HepG2 (cell line): ENCODE data around the gene ITGB6. TPM values are rescaled to one million over a fixed set of nuclear protein-coding genes. Genes with fewer than 3 reads are reported as not detected.
A peak's percentile ranks its signal among the peaks of the same experiment; 100 is the strongest.

Experiments used
- ARID2 ChIP-seq: sonication (generic); formaldehyde crosslinking; IDR thresholded peaks from 2 replicates; pipeline ENCODE4 v1.8.1; 2022; ENCODE audit warnings: mild to moderate bottlenecking, missing genetic modification reagents, borderline replicate concordance
- BCL6 ChIP-seq: IDR thresholded peaks from 2 replicates; pipeline ENCODE4 v1.6.1; 2016; ENCODE audit warnings: missing genetic modification reagents, missing compliant biosample characterization
- CHCHD3 ChIP-seq: sonication (generic); formaldehyde crosslinking; IDR thresholded peaks from 2 replicates; pipeline ENCODE4 v1.8.0; 2022; ENCODE audit warnings: mild to moderate bottlenecking, missing genetic modification reagents, moderate library complexity
- JDP2 ChIP-seq: sonication (generic); formaldehyde crosslinking; IDR thresholded peaks from 2 replicates; pipeline ENCODE4 v1.8.1; 2022; ENCODE audit warnings: missing genetic modification reagents, borderline replicate concordance
- KMT2B ChIP-seq: IDR thresholded peaks from 2 replicates; pipeline ENCODE4 v1.6.1; 2016; ENCODE audit warnings: missing genetic modification reagents, missing compliant biosample characterization
- MIER2 ChIP-seq: IDR thresholded peaks from 2 replicates; pipeline ENCODE4 v1.6.1; 2016; ENCODE audit warnings: missing biosample characterization, missing genetic modification reagents
- POLR2AphosphoS2 ChIP-seq: IDR thresholded peaks from 2 replicates; pipeline ENCODE4 v1.6.1; 2011; ENCODE audit warnings: low read depth, low read length, improper control_type of control experiment
- RORA ChIP-seq: sonication (generic); formaldehyde crosslinking; IDR thresholded peaks from 2 replicates; pipeline ENCODE4 v1.5.0; 2020; ENCODE audit warnings: mild to moderate bottlenecking, missing genetic modification reagents, moderate library complexity
- SOX5 ChIP-seq: IDR thresholded peaks from 2 replicates; pipeline ENCODE4 v1.6.1; 2016; ENCODE audit warnings: borderline replicate concordance
- SOX6 ChIP-seq, 2 experiments: fragments of 450-650 bp in 1 of 2; sonication (generic) in 1 of 2; formaldehyde crosslinking in 1 of 2; IDR thresholded peaks; 2 replicates each; pipeline versions ENCODE4 v1.4.0 to v1.6.1; 2017 to 2020; ENCODE audit warnings: antibody characterized with exemption in 1 of 2, mild to moderate bottlenecking in 1 of 2, missing genetic modification reagents in 1 of 2
- U2AF2 ChIP-seq: fragments of 200-400 bp; formaldehyde crosslinking; IDR thresholded peaks from 2 replicates; pipeline ENCODE4 v1.6.1; 2017; ENCODE audit warnings: low read depth, mild to moderate bottlenecking, low read length
- XRCC5 ChIP-seq: fragments of 200-400 bp; formaldehyde crosslinking; optimal IDR thresholded peaks from 2 replicates; pipeline ENCODE3; 2017; ENCODE audit warnings: mild to moderate bottlenecking, low read length
- YEATS2 ChIP-seq: sonication (generic); formaldehyde crosslinking; IDR thresholded peaks from 2 replicates; pipeline ENCODE4 v1.4.0; 2020; ENCODE audit warnings: missing genetic modification reagents, borderline replicate concordance
- ZBTB7A ChIP-seq: sonication (generic); formaldehyde crosslinking; IDR thresholded peaks from 2 replicates; pipeline ENCODE4 v1.8.0; 2022; ENCODE audit warnings: mild to moderate bottlenecking, missing genetic modification reagents
- ZFX ChIP-seq: sonication (generic); formaldehyde crosslinking; IDR thresholded peaks from 2 replicates; pipeline ENCODE4 v1.4.0; 2020; ENCODE audit warnings: mild to moderate bottlenecking, low read depth, missing genetic modification reagents, moderate library complexity
- ZIK1 ChIP-seq: sonication (generic); formaldehyde crosslinking; IDR thresholded peaks from 2 replicates; pipeline ENCODE4 v1.5.0; 2020; ENCODE audit warnings: mild to moderate bottlenecking, low read depth, missing genetic modification reagents, borderline replicate concordance
- ZNF136 ChIP-seq: sonication (generic); formaldehyde crosslinking; IDR thresholded peaks from 2 replicates; pipeline ENCODE4 v1.8.1; 2022; ENCODE audit warnings: low read depth, mild to moderate bottlenecking, moderate library complexity, missing genetic modification reagents
- ZNF292 ChIP-seq: sonication (generic); formaldehyde crosslinking; IDR thresholded peaks from 2 replicates; pipeline ENCODE4 v1.8.1; 2022; ENCODE audit warnings: mild to moderate bottlenecking, low read depth, missing genetic modification reagents, borderline replicate concordance
- ZNF331 ChIP-seq: sonication (generic); formaldehyde crosslinking; IDR thresholded peaks from 2 replicates; pipeline ENCODE4 v1.4.0; 2020; ENCODE audit warnings: missing genetic modification reagents
- ZNF776 ChIP-seq: sonication (generic); formaldehyde crosslinking; IDR thresholded peaks from 2 replicates; pipeline ENCODE4 v1.4.0; 2020; ENCODE audit warnings: mild to moderate bottlenecking, missing genetic modification reagents
- ZSCAN12 ChIP-seq: sonication (generic); formaldehyde crosslinking; IDR thresholded peaks from 2 replicates; pipeline ENCODE4 v1.9.0; 2021; ENCODE audit warnings: mild to moderate bottlenecking, missing genetic modification reagents
- polyA plus RNA-seq, 8 experiments: library from polyadenylated mRNA; depleted of rRNA in 3 of 8; stranded (reverse) in 7 of 8; unstranded in 1 of 8; fragments of >200 nt; fragmentation: Illumina TruSeq in 4 of 8; extraction: Trizol in 4 of 8; gene quantifications; 2 replicates each; pipeline versions ENCODE4 v1.2.1 to v1.2.3, GENCODE V29; 2011 to 2016; ENCODE audit warnings: low read depth in 4 of 8, missing spikeins in 1 of 8, mixed read lengths in 1 of 8; ENCODE audit not compliant: insufficient read depth in 1 of 8
- total RNA-seq, 5 experiments: library from RNA; depleted of rRNA; stranded (reverse); fragments of >200 nt; fragmentation: Illumina TruSeq; extraction: Trizol; gene quantifications; 2 replicates each; pipeline ENCODE4 v1.2.3, GENCODE V29; 2016; ENCODE audit warnings: low read depth in 1 of 5
- TF ChIP-seq, protein P1 (sequence below): sonication (generic); formaldehyde crosslinking; IDR thresholded peaks from 2 replicates; pipeline ENCODE4 v1.4.0; 2020; ENCODE audit warnings: missing genetic modification reagents, borderline replicate concordance
- TF ChIP-seq, protein P2 (sequence below): IDR thresholded peaks from 2 replicates; pipeline ENCODE4 v1.4.0; 2020; ENCODE audit warnings: mild to moderate bottlenecking, missing genetic modification reagents

The ITGB6 gene
- total and polyA plus RNA-seq, 2 of the 13 experiments (the other 11 are each of a cell fraction or from before 2014, with no cell fraction given) = not detected

DNA sequence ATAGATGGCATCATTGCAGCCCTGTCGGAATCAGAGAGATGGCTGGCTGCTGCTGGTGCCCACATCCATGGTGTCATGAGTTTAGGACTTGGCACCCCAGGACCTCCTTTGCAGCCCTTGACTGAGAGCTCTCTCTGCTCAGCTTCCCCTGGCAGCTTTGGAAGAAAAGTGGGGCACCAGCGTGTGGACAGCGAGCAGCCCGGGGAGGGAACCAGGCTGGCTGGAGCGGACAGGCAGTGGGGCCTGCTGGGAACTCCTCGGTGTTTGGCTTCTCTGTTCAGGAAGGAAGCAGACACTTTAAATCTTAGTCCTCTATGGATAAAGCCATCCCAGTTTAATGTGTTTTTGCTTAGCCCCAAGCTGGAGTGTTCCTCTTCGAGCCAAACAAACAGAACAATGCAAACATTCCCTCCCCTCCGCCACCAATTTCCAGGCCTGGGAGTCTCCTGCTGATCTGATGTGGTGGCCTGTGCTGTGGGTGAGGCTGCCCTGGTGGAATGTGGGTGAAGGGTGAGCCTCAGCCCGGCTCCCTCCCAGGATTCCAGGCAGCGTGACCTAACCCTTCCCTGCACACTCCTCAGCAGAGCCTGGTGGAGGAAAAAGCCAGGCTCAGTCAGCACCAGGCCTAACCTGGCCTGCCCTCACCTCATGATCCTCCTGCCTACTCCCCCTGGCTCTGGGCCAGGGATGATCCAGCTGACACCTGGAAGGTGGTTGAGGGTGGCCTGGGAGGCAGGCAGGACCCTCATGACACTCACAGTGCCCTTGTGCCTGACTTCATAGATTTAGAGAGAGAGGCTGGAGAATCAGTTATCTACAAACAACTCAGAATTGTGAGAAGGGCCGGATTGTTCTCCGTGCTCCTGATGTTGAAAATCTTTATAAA lies 21.6 kb upstream of the ITGB6 start (continued):
- TF ChIP-seq JDP2 (CRISPR knock-in tag) (no peak), KMT2B (CRISPR knock-in tag) (0 out of 2 replicates have a peak, but pooled peaks have one; percentile 30), ARID2 (CRISPR knock-in tag) (peak; percentile 74; the same call in 1 of the 2 replicates), RORA (no peak), YEATS2 (CRISPR knock-in tag) (0 out of 2 replicates have a peak, but pooled peaks have one; percentile 49), POLR2AphosphoS2 (no peak), XRCC5 (peak; percentile 72), CHCHD3 (CRISPR knock-in tag) (0 out of 2 replicates have a peak, but pooled peaks have one; percentile 13), MIER2 (CRISPR knock-in tag) (0 out of 2 replicates have a peak, but pooled peaks have one; percentile 16), SOX5 (CRISPR knock-in tag) (peak; percentile 30; the same call in 1 of the 2 replicates), ZFX (peak; percentile 65), BCL6 (peak; percentile 49), ZNF331 (peak; percentile 56), ZIK1 (CRISPR knock-in tag) (no peak), ZNF136 (no peak), ZSCAN12 (CRISPR knock-in tag) (no peak), U2AF2 (no peak), ZBTB7A (CRISPR knock-in tag) (no peak), SOX6 (IDR thresholded peaks at IDR 0.05) (no peak), SOX6 (CRISPR knock-in tag; IDR thresholded peaks at IDR 0.05) (peak; percentile 60), ZNF776 (CRISPR knock-in tag) (no peak), ZNF292 (CRISPR knock-in tag) (peak; percentile 74; the same call in 1 of the 2 replicates)
- TF ChIP-seq, protein P1, sequence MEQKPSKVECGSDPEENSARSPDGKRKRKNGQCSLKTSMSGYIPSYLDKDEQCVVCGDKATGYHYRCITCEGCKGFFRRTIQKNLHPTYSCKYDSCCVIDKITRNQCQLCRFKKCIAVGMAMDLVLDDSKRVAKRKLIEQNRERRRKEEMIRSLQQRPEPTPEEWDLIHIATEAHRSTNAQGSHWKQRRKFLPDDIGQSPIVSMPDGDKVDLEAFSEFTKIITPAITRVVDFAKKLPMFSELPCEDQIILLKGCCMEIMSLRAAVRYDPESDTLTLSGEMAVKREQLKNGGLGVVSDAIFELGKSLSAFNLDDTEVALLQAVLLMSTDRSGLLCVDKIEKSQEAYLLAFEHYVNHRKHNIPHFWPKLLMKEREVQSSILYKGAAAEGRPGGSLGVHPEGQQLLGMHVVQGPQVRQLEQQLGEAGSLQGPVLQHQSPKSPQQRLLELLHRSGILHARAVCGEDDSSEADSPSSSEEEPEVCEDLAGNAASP (CRISPR knock-in tag) = peak; percentile 35; the same call in 1 of the 2 replicates
- TF ChIP-seq, protein P2, sequence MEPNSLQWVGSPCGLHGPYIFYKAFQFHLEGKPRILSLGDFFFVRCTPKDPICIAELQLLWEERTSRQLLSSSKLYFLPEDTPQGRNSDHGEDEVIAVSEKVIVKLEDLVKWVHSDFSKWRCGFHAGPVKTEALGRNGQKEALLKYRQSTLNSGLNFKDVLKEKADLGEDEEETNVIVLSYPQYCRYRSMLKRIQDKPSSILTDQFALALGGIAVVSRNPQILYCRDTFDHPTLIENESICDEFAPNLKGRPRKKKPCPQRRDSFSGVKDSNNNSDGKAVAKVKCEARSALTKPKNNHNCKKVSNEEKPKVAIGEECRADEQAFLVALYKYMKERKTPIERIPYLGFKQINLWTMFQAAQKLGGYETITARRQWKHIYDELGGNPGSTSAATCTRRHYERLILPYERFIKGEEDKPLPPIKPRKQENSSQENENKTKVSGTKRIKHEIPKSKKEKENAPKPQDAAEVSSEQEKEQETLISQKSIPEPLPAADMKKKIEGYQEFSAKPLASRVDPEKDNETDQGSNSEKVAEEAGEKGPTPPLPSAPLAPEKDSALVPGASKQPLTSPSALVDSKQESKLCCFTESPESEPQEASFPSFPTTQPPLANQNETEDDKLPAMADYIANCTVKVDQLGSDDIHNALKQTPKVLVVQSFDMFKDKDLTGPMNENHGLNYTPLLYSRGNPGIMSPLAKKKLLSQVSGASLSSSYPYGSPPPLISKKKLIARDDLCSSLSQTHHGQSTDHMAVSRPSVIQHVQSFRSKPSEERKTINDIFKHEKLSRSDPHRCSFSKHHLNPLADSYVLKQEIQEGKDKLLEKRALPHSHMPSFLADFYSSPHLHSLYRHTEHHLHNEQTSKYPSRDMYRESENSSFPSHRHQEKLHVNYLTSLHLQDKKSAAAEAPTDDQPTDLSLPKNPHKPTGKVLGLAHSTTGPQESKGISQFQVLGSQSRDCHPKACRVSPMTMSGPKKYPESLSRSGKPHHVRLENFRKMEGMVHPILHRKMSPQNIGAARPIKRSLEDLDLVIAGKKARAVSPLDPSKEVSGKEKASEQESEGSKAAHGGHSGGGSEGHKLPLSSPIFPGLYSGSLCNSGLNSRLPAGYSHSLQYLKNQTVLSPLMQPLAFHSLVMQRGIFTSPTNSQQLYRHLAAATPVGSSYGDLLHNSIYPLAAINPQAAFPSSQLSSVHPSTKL (CRISPR knock-in tag) = peak; percentile 51; the same call in 1 of the 2 replicates
